Fibroblast of lung (primary cell): ENCODE results near the gene PTPRE.

Source experiments
- EZH2 ChIP-seq: IDR thresholded peaks from 2 replicates; pipeline ENCODE4 v1.5.1; 2012; ENCODE audit warnings: low read length, control low read depth, mild to moderate bottlenecking; ENCODE audit errors: missing control alignments
- TF ChIP-seq, protein P1 (sequence below), 2 donors: IDR thresholded peaks in 1 of 2; conservative IDR thresholded peaks in 1 of 2; 1 replicate in 1 of 2; 2 replicates in 1 of 2; pipeline ENCODE4 v1.5.1; 2011 to 2012; ENCODE audit warnings: low read length in 2 of 2, control low read depth in 1 of 2, inconsistent platforms in 1 of 2, low read depth in 1 of 2, mild to moderate bottlenecking in 1 of 2

GRCh38 chr10:127913368-127913759 lies 6.5 kb downstream of the PTPRE start:
- TF ChIP-seq, protein P1, sequence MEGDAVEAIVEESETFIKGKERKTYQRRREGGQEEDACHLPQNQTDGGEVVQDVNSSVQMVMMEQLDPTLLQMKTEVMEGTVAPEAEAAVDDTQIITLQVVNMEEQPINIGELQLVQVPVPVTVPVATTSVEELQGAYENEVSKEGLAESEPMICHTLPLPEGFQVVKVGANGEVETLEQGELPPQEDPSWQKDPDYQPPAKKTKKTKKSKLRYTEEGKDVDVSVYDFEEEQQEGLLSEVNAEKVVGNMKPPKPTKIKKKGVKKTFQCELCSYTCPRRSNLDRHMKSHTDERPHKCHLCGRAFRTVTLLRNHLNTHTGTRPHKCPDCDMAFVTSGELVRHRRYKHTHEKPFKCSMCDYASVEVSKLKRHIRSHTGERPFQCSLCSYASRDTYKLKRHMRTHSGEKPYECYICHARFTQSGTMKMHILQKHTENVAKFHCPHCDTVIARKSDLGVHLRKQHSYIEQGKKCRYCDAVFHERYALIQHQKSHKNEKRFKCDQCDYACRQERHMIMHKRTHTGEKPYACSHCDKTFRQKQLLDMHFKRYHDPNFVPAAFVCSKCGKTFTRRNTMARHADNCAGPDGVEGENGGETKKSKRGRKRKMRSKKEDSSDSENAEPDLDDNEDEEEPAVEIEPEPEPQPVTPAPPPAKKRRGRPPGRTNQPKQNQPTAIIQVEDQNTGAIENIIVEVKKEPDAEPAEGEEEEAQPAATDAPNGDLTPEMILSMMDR (conservative IDR thresholded peaks at IDR 0.05 in 1 of 2, IDR thresholded peaks at IDR 0.05 in 1 of 2; ENCODE audit: low read depth in 1 of 2, low read length in 2 of 2): no peak
- no peak for TF ChIP-seq EZH2
